HEK293 (cell line): ENCODE results near the gene FAM241A.

ENCODE experiments used
- CTCF ChIA-PET: fragments of 350-600 bp; formaldehyde crosslinking; extraction: SDS; loops from one replicate; lab custom pipeline; 2021; ENCODE audit warnings: antibody characterized with exemption; lab: Yijun Ruan, JAX
- POLR2A ChIA-PET: fragments of 300-600 bp; formaldehyde crosslinking; extraction: SDS; loops from one replicate; lab custom pipeline; 2020; ENCODE audit warnings: antibody characterized with exemption, inconsistent platforms; lab: Yijun Ruan, JAX
- H3K27ac ChIP-seq: fragments of 200-500 bp; sonication (Bioruptor generic); 2 replicates; pipeline ENCODE4 v1.5.1; 2014; ENCODE audit warnings: low read depth, low read length, control low read depth, inconsistent platforms; ENCODE audit errors: extremely low read depth
- H3K36me3 ChIP-seq, 2 experiments: fragments of 200-500 bp in 1 of 2; sonication (Bioruptor generic) in 1 of 2; 1 replicate in 1 of 2; 2 replicates in 1 of 2; pipeline ENCODE4 v1.5.1; 2014 to 2017; ENCODE audit warnings: inconsistent platforms in 2 of 2, low read length in 2 of 2; ENCODE audit not compliant: control insufficient read depth in 2 of 2, insufficient read depth in 1 of 2
- H3K4me1 ChIP-seq: fragments of 200-500 bp; sonication (Bioruptor generic); 2 replicates; pipeline ENCODE4 v1.5.1; 2014; ENCODE audit warnings: mild to moderate bottlenecking, low read length, inconsistent platforms; ENCODE audit not compliant: control insufficient read depth, insufficient read depth
- H3K4me3 ChIP-seq: 2 replicates; pipeline ENCODE4 v1.5.1; 2011; ENCODE audit warnings: low read depth, mild to moderate bottlenecking, control low read depth, low read length, moderate library complexity
- H3K9me3 ChIP-seq: fragments of 200-500 bp; sonication (Bioruptor generic); 2 replicates; pipeline ENCODE4 v1.5.1; 2014; ENCODE audit warnings: low read depth, low read length, inconsistent platforms; ENCODE audit not compliant: control insufficient read depth, insufficient read depth
- ZNF239 ChIP-seq: fragments of 450-650 bp; formaldehyde crosslinking; IDR thresholded peaks from 2 replicates; pipeline ENCODE4 v1.5.1; 2016; ENCODE audit warnings: missing biosample characterization, missing genetic modification characterization
- ZNF248 ChIP-seq: fragments of 450-650 bp; formaldehyde crosslinking; IDR thresholded peaks from 2 replicates; pipeline ENCODE4 v1.5.1; 2017; ENCODE audit warnings: missing biosample characterization, missing genetic modification characterization
- ZNF473 ChIP-seq: fragments of 450-650 bp; formaldehyde crosslinking; IDR thresholded peaks from 2 replicates; pipeline ENCODE4 v1.5.1; 2017; ENCODE audit warnings: missing biosample characterization, missing genetic modification characterization
- ZNF544 ChIP-seq: fragments of 450-650 bp; formaldehyde crosslinking; IDR thresholded peaks from 2 replicates; pipeline ENCODE4 v1.5.0; 2017; ENCODE audit warnings: missing biosample characterization, missing genetic modification characterization
- ZNF571 ChIP-seq: fragments of 450-650 bp; formaldehyde crosslinking; IDR thresholded peaks from 2 replicates; pipeline ENCODE4 v1.5.0; 2017; ENCODE audit warnings: missing biosample characterization, missing genetic modification characterization
- ZNF645 ChIP-seq: fragments of 450-650 bp; formaldehyde crosslinking; IDR thresholded peaks from 2 replicates; pipeline ENCODE4; 2016; ENCODE audit warnings: missing biosample characterization, missing genetic modification characterization
- TF ChIP-seq, protein P1 (sequence below): fragments of 450-650 bp; formaldehyde crosslinking; optimal IDR thresholded peaks from 2 replicates; pipeline ENCODE3; 2016; ENCODE audit warnings: missing biosample characterization, mild to moderate bottlenecking, missing genetic modification characterization

The FAM241A gene

DNA sequence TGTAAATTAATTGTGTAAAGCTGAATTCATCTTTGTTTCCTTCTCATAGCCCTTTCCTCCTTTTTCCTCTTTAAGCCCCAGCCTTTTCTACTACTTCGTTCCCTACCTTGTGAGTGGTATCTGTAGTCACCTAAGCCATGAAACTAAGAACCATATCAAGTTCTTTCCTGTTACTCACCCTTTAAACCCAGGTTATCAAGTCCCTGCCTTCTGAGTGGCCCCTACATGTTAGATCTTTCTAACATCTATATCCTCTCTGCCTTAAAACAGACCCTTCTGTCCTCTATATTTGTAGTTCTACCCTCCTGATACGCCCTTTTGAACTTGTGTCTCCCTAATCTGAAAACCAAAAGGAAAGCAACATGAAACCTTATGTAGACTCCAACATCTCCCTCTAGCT, 93.6 kb downstream of the FAM241A start:
- Histone ChIP-seq H3K9me3 (no peaks in the 10 kb centered on the region), H3K36me3 (no peaks in the 10 kb centered on the region), H3K4me3 (no peak overlapping the region), H3K4me1 (no peaks in the 10 kb centered on the region), H3K27ac (no peak overlapping the region)
- ChIA-PET CTCF (interaction anchor here (1.0 to 8.1 kb wide), 2 partner anchors 138 to 165 kb away, joined by 3 to 67 read pairs; no protein-coding TSS in a partner anchor), POLR2A (no interaction called here)
- TF ChIP-seq ZNF473 (tag by site-specific recombination) (no peak), ZNF571 (tag by site-specific recombination) (no peak), ZNF544 (tag by site-specific recombination) (no peak), ZNF239 (tag by site-specific recombination) (no peak), ZNF645 (no peak), ZNF248 (no peak)
- TF ChIP-seq, protein P1, sequence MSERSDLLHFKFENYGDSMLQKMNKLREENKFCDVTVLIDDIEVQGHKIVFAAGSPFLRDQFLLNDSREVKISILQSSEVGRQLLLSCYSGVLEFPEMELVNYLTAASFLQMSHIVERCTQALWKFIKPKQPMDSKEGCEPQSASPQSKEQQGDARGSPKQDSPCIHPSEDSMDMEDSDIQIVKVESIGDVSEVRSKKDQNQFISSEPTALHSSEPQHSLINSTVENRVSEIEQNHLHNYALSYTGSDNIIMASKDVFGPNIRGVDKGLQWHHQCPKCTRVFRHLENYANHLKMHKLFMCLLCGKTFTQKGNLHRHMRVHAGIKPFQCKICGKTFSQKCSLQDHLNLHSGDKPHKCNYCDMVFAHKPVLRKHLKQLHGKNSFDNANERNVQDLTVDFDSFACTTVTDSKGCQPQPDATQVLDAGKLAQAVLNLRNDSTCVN (tag by site-specific recombination) = no peak
